CD4-positive, CD25-positive, alpha-beta regulatory T cell (primary cell): ENCODE measurements around the gene CENPW. TPM values are rescaled to one million over a fixed set of nuclear protein-coding genes. Genes with fewer than 3 reads are reported as not detected.

Experiments
- ATAC-seq, 2 donors: fragments of 150-1000 bp; cut with Tn5 transposase; one replicate each; pipeline ENCODE4 v1.10.0; 2021; ENCODE audit warnings: low read depth in 2 of 2, moderate number of reproducible peaks in 2 of 2, moderate library complexity in 1 of 2
- DNase-seq, 3 donors: peaks; one replicate each; pipeline versions ENCODE4 v3.0.0 to v3.0.0-alpha.2; 2012 to 2022; ENCODE audit warnings: mixed read lengths in 1 of 3
- H3K27ac ChIP-seq: one replicate; pipeline ENCODE4 v1.7.0; 2013; ENCODE audit warnings: mild to moderate bottlenecking, low read length; ENCODE audit not compliant: insufficient read depth, poor library complexity, severe bottlenecking
- H3K27me3 ChIP-seq: one replicate; pipeline ENCODE4 v1.7.0; 2013; ENCODE audit warnings: low read length; ENCODE audit not compliant: control insufficient read depth, insufficient read depth
- H3K36me3 ChIP-seq: one replicate; pipeline ENCODE4 v1.7.0; 2013; ENCODE audit warnings: mild to moderate bottlenecking, low read length, moderate library complexity; ENCODE audit not compliant: control insufficient read depth, insufficient read depth
- H3K4me1 ChIP-seq: 2 replicates; pipeline ENCODE4 v1.7.0; 2013; ENCODE audit warnings: mild to moderate bottlenecking, low read length; ENCODE audit not compliant: insufficient read depth, control insufficient read depth, poor library complexity, severe bottlenecking
- H3K4me3 ChIP-seq: one replicate; pipeline ENCODE4 v1.7.0; 2013; ENCODE audit warnings: low read depth, mild to moderate bottlenecking, low read length, moderate library complexity
- H3K9me3 ChIP-seq, 2 experiments: 1 replicate in 1 of 2; 2 replicates in 1 of 2; pipeline ENCODE4 v1.7.0; 2013; ENCODE audit warnings: low read length in 2 of 2, mild to moderate bottlenecking in 1 of 2, moderate library complexity in 1 of 2; ENCODE audit not compliant: control insufficient read depth in 2 of 2
- H3K27ac Mint-ChIP-seq, 3 donors: one replicate each; pipeline ENCODE4 v1.8.0; 2020 to 2022; ENCODE audit warnings: mild to moderate bottlenecking in 3 of 3, mixed read lengths in 3 of 3, moderate library complexity in 2 of 3
- H3K27me3 Mint-ChIP-seq: one replicate; pipeline ENCODE4 v1.8.0; 2022; ENCODE audit warnings: mild to moderate bottlenecking, mixed read lengths
- H3K36me3 Mint-ChIP-seq: one replicate; pipeline ENCODE4 v1.8.0; 2020; ENCODE audit warnings: mixed read lengths
- H3K4me1 Mint-ChIP-seq, 4 donors: one replicate each; pipeline ENCODE4 v1.8.0; 2020 to 2022; ENCODE audit warnings: mixed read lengths in 4 of 4, mild to moderate bottlenecking in 1 of 4
- H3K4me3 Mint-ChIP-seq, 4 donors: one replicate each; pipeline ENCODE4 v1.8.0; 2020 to 2022; ENCODE audit warnings: mild to moderate bottlenecking in 4 of 4, mixed read lengths in 4 of 4, moderate library complexity in 3 of 4
- H3K9me3 Mint-ChIP-seq, 7 donors: one replicate each; pipeline ENCODE4 v1.8.0; 2020 to 2022; ENCODE audit warnings: mixed read lengths in 7 of 7, mild to moderate bottlenecking in 3 of 7, moderate library complexity in 2 of 7
- polyA plus RNA-seq, 4 donors: library from polyadenylated mRNA; unstranded; fragments of 300-500 nt; fragmentation: Illumina TruSeq; gene quantifications; one replicate each; pipeline ENCODE4 v1.2.3, GENCODE V29; 2021
- total RNA-seq: library from RNA; stranded (reverse); gene quantifications from one replicate; pipeline ENCODE4 v1.2.3, GENCODE V29; 2022

The CENPW gene
- total RNA-seq: 4.5 TPM
- polyA plus RNA-seq: 1 to 10 TPM; 3.3 to 9.4 (median 5.5) TPM

- Histone ChIP-seq H3K36me3 (no peaks in the 10 kb centered on the region), H3K9me3 (no peaks in the 10 kb centered on the region), H3K27me3 (no peaks in the 10 kb centered on the region), H3K4me3 (peak within 1 kb of the TSS; percentile 93), H3K4me1 (peaks cover 9% of the 10 kb centered on the region), H3K27ac (peak within 1 kb of the TSS; percentile 35)
- Mint-ChIP-seq H3K27ac (peak within 1 kb of the TSS in 2 of 3 donors; percentile 50 to 79), H3K9me3 (no peaks in the 10 kb centered on the region), H3K27me3 (no peaks in the 10 kb centered on the region), H3K4me1 (peaks cover 0 to 19% (median 13%) of the 10 kb centered on the region in 4 donors), H3K36me3 (no peaks in the 10 kb centered on the region), H3K4me3 (no peak within 1 kb of the TSS)
- ATAC-seq: peak; percentile 85 to 89
- peak; percentile 71 to 95 (median 83) for DNase-seq
Measured at GRCh38 chr6:126339796-126340609, at the start of gene CENPW. Gene CENPW (plus strand): TSS chr6:126340115. CDS start chr6:126340274, 159 bp downstream.

- H3K4me3 Mint-ChIP-seq: no peak overlapping the region
- H3K27me3 Mint-ChIP-seq: no peaks in the 10 kb centered on the region
- H3K4me3 ChIP-seq: no peak overlapping the region
- DNase-seq (no peak), ATAC-seq (no peak)
- no peak overlapping the region for H3K27ac ChIP-seq
- no peaks in the 10 kb centered on the region for H3K27me3 ChIP-seq
- no peaks in the 10 kb centered on the region for H3K4me1 Mint-ChIP-seq
- no peaks in the 10 kb centered on the region for H3K9me3 ChIP-seq
- no peaks in the 10 kb centered on the region for H3K4me1 ChIP-seq
- H3K36me3 ChIP-seq: no peaks in the 10 kb centered on the region
- H3K36me3 Mint-ChIP-seq: no peaks in the 10 kb centered on the region
- peaks cover 0 to 3% (median 0%) of the 10 kb centered on the region in 7 donors for H3K9me3 Mint-ChIP-seq
- no peak overlapping the region for H3K27ac Mint-ChIP-seq
Measured at GRCh38 chr6:126293891-126294524, 45.9 kb upstream of the CENPW start.

- no peak overlapping the region for H3K27ac Mint-ChIP-seq
- H3K27ac ChIP-seq: no peak overlapping the region
- H3K36me3 Mint-ChIP-seq: no peaks in the 10 kb centered on the region
- H3K9me3 ChIP-seq: no peaks in the 10 kb centered on the region
- no peaks in the 10 kb centered on the region for H3K27me3 ChIP-seq
- no peaks in the 10 kb centered on the region for H3K36me3 ChIP-seq
- no peaks in the 10 kb centered on the region for H3K4me1 ChIP-seq
- H3K9me3 Mint-ChIP-seq: peaks cover 0 to 2% (median 0%) of the 10 kb centered on the region in 7 donors
- ATAC-seq: no peak
- peak overlapping the region in 1 of 4 donors; percentile 4 for H3K4me3 Mint-ChIP-seq
- H3K27me3 Mint-ChIP-seq: peaks cover 5% of the 10 kb centered on the region
- peaks cover 0 to 6% (median 2%) of the 10 kb centered on the region in 4 donors for H3K4me1 Mint-ChIP-seq
- H3K4me3 ChIP-seq: no peak overlapping the region
- no peak for DNase-seq
Measured at GRCh38 chr6:126300126-126300525, 39.8 kb upstream of the CENPW start.

- ATAC-seq (no peak), DNase-seq (peak in 1 of 3 donors; percentile 43)
- peaks cover 5% of the 10 kb centered on the region for H3K27me3 Mint-ChIP-seq
- H3K4me1 Mint-ChIP-seq: peaks cover 0 to 6% (median 2%) of the 10 kb centered on the region in 4 donors
- H3K36me3 Mint-ChIP-seq: no peaks in the 10 kb centered on the region
- peaks cover 0 to 2% (median 0%) of the 10 kb centered on the region in 7 donors for H3K9me3 Mint-ChIP-seq
- no peaks in the 10 kb centered on the region for H3K9me3 ChIP-seq
- H3K27me3 ChIP-seq: no peaks in the 10 kb centered on the region
- no peak overlapping the region for H3K27ac ChIP-seq
- H3K4me1 ChIP-seq: no peaks in the 10 kb centered on the region
- H3K4me3 Mint-ChIP-seq: no peak overlapping the region
- no peak overlapping the region for H3K27ac Mint-ChIP-seq
- peak overlapping the region; percentile 15 for H3K4me3 ChIP-seq
- H3K36me3 ChIP-seq: no peaks in the 10 kb centered on the region
Measured at GRCh38 chr6:126300735-126301134, 39.2 kb upstream of the CENPW start.

- Histone ChIP-seq H3K27ac (no peak overlapping the region), H3K4me3 (no peak overlapping the region), H3K4me1 (no peaks in the 10 kb centered on the region), H3K9me3 (no peaks in the 10 kb centered on the region), H3K36me3 (no peaks in the 10 kb centered on the region), H3K27me3 (no peaks in the 10 kb centered on the region)
- ATAC-seq (no peak), DNase-seq (no peak)
- Mint-ChIP-seq H3K36me3 (no peaks in the 10 kb centered on the region), H3K4me1 (peaks cover 0 to 6% (median 2%) of the 10 kb centered on the region in 4 donors), H3K27me3 (peaks cover 5% of the 10 kb centered on the region), H3K4me3 (no peak overlapping the region), H3K9me3 (peaks cover 0 to 2% (median 0%) of the 10 kb centered on the region in 7 donors), H3K27ac (no peak overlapping the region)
Measured at GRCh38 chr6:126302191-126302590, 37.7 kb upstream of the CENPW start.

- Mint-ChIP-seq H3K36me3 (no peaks in the 10 kb centered on the region), H3K9me3 (peaks cover 0 to 1% (median 0%) of the 10 kb centered on the region in 7 donors), H3K27me3 (peaks cover 5% of the 10 kb centered on the region), H3K4me3 (no peak overlapping the region), H3K27ac (no peak overlapping the region), H3K4me1 (no peaks in the 10 kb centered on the region)
- DNase-seq (no peak), ATAC-seq (no peak)
- H3K4me3 ChIP-seq: no peak overlapping the region
- no peaks in the 10 kb centered on the region for H3K4me1 ChIP-seq
- H3K36me3 ChIP-seq: no peaks in the 10 kb centered on the region
- H3K27me3 ChIP-seq: no peaks in the 10 kb centered on the region
- H3K27ac ChIP-seq: no peak overlapping the region
- no peaks in the 10 kb centered on the region for H3K9me3 ChIP-seq
Measured at GRCh38 chr6:126307849-126308248, 32.1 kb upstream of the CENPW start.

- Histone ChIP-seq H3K27me3 (no peaks in the 10 kb centered on the region), H3K27ac (no peak overlapping the region), H3K4me1 (no peaks in the 10 kb centered on the region), H3K36me3 (no peaks in the 10 kb centered on the region), H3K9me3 (no peaks in the 10 kb centered on the region), H3K4me3 (no peak overlapping the region)
- H3K36me3 Mint-ChIP-seq: no peaks in the 10 kb centered on the region
- peaks cover 0 to 1% (median 0%) of the 10 kb centered on the region in 7 donors for H3K9me3 Mint-ChIP-seq
- H3K27ac Mint-ChIP-seq: no peak overlapping the region
- peaks cover 5% of the 10 kb centered on the region for H3K27me3 Mint-ChIP-seq
- ATAC-seq: no peak
- no peaks in the 10 kb centered on the region for H3K4me1 Mint-ChIP-seq
- no peak overlapping the region for H3K4me3 Mint-ChIP-seq
- no peak for DNase-seq
Measured at GRCh38 chr6:126308362-126308761, 31.6 kb upstream of the CENPW start.
